PC-9 (cell line): Measurements from ENCODE around the gene FAM174C.

Experiments used
- EZH2 ChIP-seq: fragments of 200-600 bp; sonication (generic); IDR thresholded peaks from 2 replicates; pipeline ENCODE4 v1.8.0; 2017; ENCODE audit warnings: antibody characterized with exemption, low read depth
- TF ChIP-seq, protein P1 (sequence below): fragments of 200-600 bp; sonication (generic); conservative IDR thresholded peaks from 2 replicates; pipeline ENCODE4 v1.6.1; 2017; ENCODE audit warnings: mixed run types, antibody characterized with exemption, mild to moderate bottlenecking, moderate library complexity

- TF ChIP-seq, protein P1, sequence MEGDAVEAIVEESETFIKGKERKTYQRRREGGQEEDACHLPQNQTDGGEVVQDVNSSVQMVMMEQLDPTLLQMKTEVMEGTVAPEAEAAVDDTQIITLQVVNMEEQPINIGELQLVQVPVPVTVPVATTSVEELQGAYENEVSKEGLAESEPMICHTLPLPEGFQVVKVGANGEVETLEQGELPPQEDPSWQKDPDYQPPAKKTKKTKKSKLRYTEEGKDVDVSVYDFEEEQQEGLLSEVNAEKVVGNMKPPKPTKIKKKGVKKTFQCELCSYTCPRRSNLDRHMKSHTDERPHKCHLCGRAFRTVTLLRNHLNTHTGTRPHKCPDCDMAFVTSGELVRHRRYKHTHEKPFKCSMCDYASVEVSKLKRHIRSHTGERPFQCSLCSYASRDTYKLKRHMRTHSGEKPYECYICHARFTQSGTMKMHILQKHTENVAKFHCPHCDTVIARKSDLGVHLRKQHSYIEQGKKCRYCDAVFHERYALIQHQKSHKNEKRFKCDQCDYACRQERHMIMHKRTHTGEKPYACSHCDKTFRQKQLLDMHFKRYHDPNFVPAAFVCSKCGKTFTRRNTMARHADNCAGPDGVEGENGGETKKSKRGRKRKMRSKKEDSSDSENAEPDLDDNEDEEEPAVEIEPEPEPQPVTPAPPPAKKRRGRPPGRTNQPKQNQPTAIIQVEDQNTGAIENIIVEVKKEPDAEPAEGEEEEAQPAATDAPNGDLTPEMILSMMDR: peak; percentile 80
- TF ChIP-seq EZH2: no peak
These were observed 8.3 kb upstream of the FAM174C start for GRCh38 chr19:1266916-1267476.
